Mesothelial cell of epicardium (in vitro differentiated cells): ENCODE results near the gene WIPI1. TPM values are rescaled to one million over a fixed set of nuclear protein-coding genes. Genes with fewer than 3 reads are reported as not detected.
"Not testable (repeated sequence)": the region's sequence is repeated elsewhere in the genome, so short reads cannot be mapped to it uniquely, and the experiment has no call there.

ENCODE experiments used
- DNase-seq, 2 experiments: peaks; one replicate each; pipeline ENCODE4 v3.0.0; 2021; ENCODE audit warnings: low spot score in 2 of 2; ENCODE audit not compliant: unreplicated experiment in 2 of 2
- H3K27ac Mint-ChIP-seq: 2 replicates; pipeline ENCODE4 v1.8.0; 2021; ENCODE audit warnings: mixed read lengths
- H3K27me3 Mint-ChIP-seq: 2 replicates; pipeline ENCODE4 v1.8.0; 2021; ENCODE audit warnings: low read depth, mixed read lengths
- H3K36me3 Mint-ChIP-seq: 2 replicates; pipeline ENCODE4 v1.8.0; 2021; ENCODE audit warnings: mixed read lengths
- H3K4me1 Mint-ChIP-seq: 2 replicates; pipeline ENCODE4 v1.8.0; 2021; ENCODE audit warnings: mixed read lengths
- H3K4me3 Mint-ChIP-seq: 2 replicates; pipeline ENCODE4 v1.8.0; 2021; ENCODE audit warnings: mild to moderate bottlenecking, moderate library complexity, mixed read lengths
- H3K9me3 Mint-ChIP-seq: 2 replicates; pipeline ENCODE4 v1.8.0; 2021; ENCODE audit warnings: mixed read lengths
- CTCF ChIP-seq: fragments of 200-600 bp; sonication (generic); IDR thresholded peaks from one replicate; pipeline ENCODE4 v1.5.0; 2021; ENCODE audit warnings: antibody characterized with exemption; ENCODE audit not compliant: unreplicated experiment
- total RNA-seq: library from RNA; stranded (reverse); gene quantifications from 3 replicates; pipeline ENCODE4 v1.2.1, GENCODE V29; 2021

Gene WIPI1
- total RNA-seq, 1 donor from 2014 or later, result 27.2 TPM

GRCh38 chr17:68497885-68498319 lies 40.6 kb upstream of the WIPI1 start:
- H3K4me1 Mint-ChIP-seq, result peaks cover 2% of the 10 kb centered on the region
- no peak overlapping the region for H3K27ac Mint-ChIP-seq
- DNase-seq, result no peak
- no peaks in the 10 kb centered on the region for H3K9me3 Mint-ChIP-seq
- H3K27me3 Mint-ChIP-seq, result peaks cover 6% of the 10 kb centered on the region
- TF ChIP-seq CTCF, result no peak
- no peaks in the 10 kb centered on the region for H3K36me3 Mint-ChIP-seq
- no peak overlapping the region for H3K4me3 Mint-ChIP-seq

- Mint-ChIP-seq H3K4me3 (no peak overlapping the region), H3K27ac (no peak overlapping the region), H3K27me3 (peaks cover 2% of the 10 kb centered on the region), H3K36me3 (no peaks in the 10 kb centered on the region), H3K4me1 (peaks cover 10% of the 10 kb centered on the region), H3K9me3 (no peaks in the 10 kb centered on the region)
- DNase-seq, result no peak
- TF ChIP-seq CTCF, result no peak
Measured at GRCh38 chr17:68495081-68495480, 37.8 kb upstream of the WIPI1 start.

GRCh38 chr17:68492394-68493054 lies 35.2 kb upstream of the WIPI1 start:
- H3K9me3 Mint-ChIP-seq, H3K27ac Mint-ChIP-seq, H3K4me3 Mint-ChIP-seq, H3K27me3 Mint-ChIP-seq, DNase-seq, H3K36me3 Mint-ChIP-seq, H3K4me1 Mint-ChIP-seq: not testable (repeated sequence)

- Mint-ChIP-seq H3K36me3 (no peaks in the 10 kb centered on the region), H3K9me3 (no peaks in the 10 kb centered on the region), H3K27me3 (peaks cover 2% of the 10 kb centered on the region), H3K4me3 (no peak overlapping the region), H3K4me1 (peaks cover 10% of the 10 kb centered on the region), H3K27ac (no peak overlapping the region)
- no peak for DNase-seq
- no peak for TF ChIP-seq CTCF
Measured at GRCh38 chr17:68491381-68492231, 34.3 kb upstream of the WIPI1 start.

- no peak for DNase-seq
- TF ChIP-seq CTCF, result no peak
- Mint-ChIP-seq H3K36me3 (no peaks in the 10 kb centered on the region), H3K27ac (no peak overlapping the region), H3K27me3 (peaks cover 10% of the 10 kb centered on the region), H3K4me1 (peaks cover 10% of the 10 kb centered on the region), H3K9me3 (no peaks in the 10 kb centered on the region), H3K4me3 (no peak overlapping the region)
Measured at GRCh38 chr17:68489919-68490318, 32.6 kb upstream of the WIPI1 start.

GRCh38 chr17:68484458-68484857 lies 27.2 kb upstream of the WIPI1 start:
- TF ChIP-seq CTCF, result no peak
- DNase-seq, result no peak
- Mint-ChIP-seq H3K27ac (no peak overlapping the region), H3K36me3 (no peaks in the 10 kb centered on the region), H3K27me3 (peaks cover 10% of the 10 kb centered on the region), H3K9me3 (peaks cover 2% of the 10 kb centered on the region), H3K4me1 (no peaks in the 10 kb centered on the region), H3K4me3 (no peak overlapping the region)
